Measurements from ENCODE around the gene HBA2.
A peak's percentile ranks its signal among the peaks of the same experiment; 100 is the strongest.
"Not testable (repeated sequence)": the region's sequence is repeated elsewhere in the genome, so short reads cannot be mapped to it uniquely, and the experiment has no call there.

The HBA2 gene

GRCh38 chr16:172374-172941, at the start of gene HBA2:
Gene HBA2 (plus strand): TSS chr16:172876. CDS start chr16:172913, 37 bp downstream.
- not testable (repeated sequence) for H3K27ac ChIP-seq

GRCh38 chr16:123558-124350, 48.9 kb upstream of the HBA2 start:
- H3K27ac ChIP-seq: not testable (repeated sequence)

- TF ChIP-seq CTCF (conservative IDR thresholded peaks at IDR 0.05): no peak
- no peak overlapping the region for H3K27ac ChIP-seq
Observed at GRCh38 chr16:125011-125410, 47.7 kb upstream of the HBA2 start.

GRCh38 chr16:129075-129474, 43.6 kb upstream of the HBA2 start:
- TF ChIP-seq CTCF (conservative IDR thresholded peaks at IDR 0.05): no peak
- no peak overlapping the region for H3K27ac ChIP-seq

- no peak overlapping the region for H3K27ac ChIP-seq
- TF ChIP-seq CTCF (conservative IDR thresholded peaks at IDR 0.05): no peak
Observed at GRCh38 chr16:130533-131173, 42.0 kb upstream of the HBA2 start.

GRCh38 chr16:132120-132519, 40.6 kb upstream of the HBA2 start:
- TF ChIP-seq CTCF (conservative IDR thresholded peaks at IDR 0.05): no peak
- no peak overlapping the region for H3K27ac ChIP-seq

GRCh38 chr16:133716-134115, 39.0 kb upstream of the HBA2 start:
- no peak overlapping the region for H3K27ac ChIP-seq
- no peak for TF ChIP-seq CTCF (conservative IDR thresholded peaks at IDR 0.05)

- peak overlapping the region; percentile 73; the same call in 1 of the 2 replicates for H3K27ac ChIP-seq
- no peak for TF ChIP-seq CTCF (conservative IDR thresholded peaks at IDR 0.05)
Observed at GRCh38 chr16:138049-138417, 34.6 kb upstream of the HBA2 start.
